Right atrium auricular region (tissue), 2 donors: ENCODE measurements around the gene MTUS2. TPM values are rescaled to one million over a fixed set of nuclear protein-coding genes. Genes with fewer than 3 reads are reported as not detected.

Source experiments
- DNase-seq: peaks from one replicate; pipeline ENCODE4 v3.0.0-alpha.2; 2019; ENCODE audit warnings: low spot score
- H3K27ac ChIP-seq, 2 donors: fragments of 200-600 bp; sonication (generic); 1 replicate in 1 of 2; 2 replicates in 1 of 2; pipeline ENCODE4 v1.5.1; 2016 to 2019
- H3K27me3 ChIP-seq, 2 donors: fragments of 200-600 bp; sonication (generic); one replicate each; pipeline versions ENCODE4 v1.5.1 to v1.6.0; 2017 to 2019
- H3K36me3 ChIP-seq: fragments of 200-600 bp; sonication (generic); one replicate; pipeline ENCODE4 v1.5.1; 2016
- H3K4me1 ChIP-seq, 2 donors: fragments of 200-600 bp; sonication (generic); one replicate each; pipeline versions ENCODE4 v1.5.1 to v1.6.0; 2017 to 2019
- H3K4me3 ChIP-seq, 2 donors: fragments of 200-600 bp; sonication (generic); 1 replicate in 1 of 2; 2 replicates in 1 of 2; pipeline ENCODE4 v1.5.1; 2017 to 2019; ENCODE audit warnings: mild to moderate bottlenecking in 1 of 2, moderate library complexity in 1 of 2
- H3K9me3 ChIP-seq, 2 donors: fragments of 200-600 bp; sonication (generic); one replicate each; pipeline ENCODE4 v1.5.1; 2019
- total RNA-seq, 2 donors: library from RNA; depleted of rRNA; stranded (reverse); fragments of >200 nt; gene quantifications; one replicate each; pipeline ENCODE4 v1.1.0, GENCODE V29; 2016
- TF ChIP-seq, protein P1 (sequence below), 2 donors: fragments of 200-600 bp; sonication (generic); IDR thresholded peaks; one replicate each; pipeline ENCODE4 v1.5.1; 2019; ENCODE audit warnings: antibody characterized with exemption in 2 of 2

Gene MTUS2
- total RNA-seq, 2 donors from 2014 or later = 34.6 to 142 TPM

DNA sequence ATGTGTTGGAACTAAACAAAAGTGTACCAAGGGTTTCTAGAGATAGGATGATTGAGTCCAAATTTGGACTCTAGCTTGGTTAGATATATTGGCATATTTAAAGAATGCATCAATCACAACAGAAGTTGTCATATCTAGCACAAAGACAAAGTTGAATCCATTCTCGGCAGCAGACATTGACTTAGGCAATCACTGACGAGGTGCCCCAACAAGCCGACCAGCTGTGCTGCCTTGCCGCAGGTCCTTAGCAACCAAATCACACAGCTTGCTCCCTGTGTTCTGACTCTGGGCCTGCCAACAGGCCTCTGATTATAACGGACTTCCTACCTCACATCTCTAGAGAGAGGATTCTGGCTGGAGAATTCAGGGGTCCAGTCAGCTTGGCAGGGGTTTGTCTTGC lies 208.7 kb downstream of the MTUS2 start:
- TF ChIP-seq, protein P1, sequence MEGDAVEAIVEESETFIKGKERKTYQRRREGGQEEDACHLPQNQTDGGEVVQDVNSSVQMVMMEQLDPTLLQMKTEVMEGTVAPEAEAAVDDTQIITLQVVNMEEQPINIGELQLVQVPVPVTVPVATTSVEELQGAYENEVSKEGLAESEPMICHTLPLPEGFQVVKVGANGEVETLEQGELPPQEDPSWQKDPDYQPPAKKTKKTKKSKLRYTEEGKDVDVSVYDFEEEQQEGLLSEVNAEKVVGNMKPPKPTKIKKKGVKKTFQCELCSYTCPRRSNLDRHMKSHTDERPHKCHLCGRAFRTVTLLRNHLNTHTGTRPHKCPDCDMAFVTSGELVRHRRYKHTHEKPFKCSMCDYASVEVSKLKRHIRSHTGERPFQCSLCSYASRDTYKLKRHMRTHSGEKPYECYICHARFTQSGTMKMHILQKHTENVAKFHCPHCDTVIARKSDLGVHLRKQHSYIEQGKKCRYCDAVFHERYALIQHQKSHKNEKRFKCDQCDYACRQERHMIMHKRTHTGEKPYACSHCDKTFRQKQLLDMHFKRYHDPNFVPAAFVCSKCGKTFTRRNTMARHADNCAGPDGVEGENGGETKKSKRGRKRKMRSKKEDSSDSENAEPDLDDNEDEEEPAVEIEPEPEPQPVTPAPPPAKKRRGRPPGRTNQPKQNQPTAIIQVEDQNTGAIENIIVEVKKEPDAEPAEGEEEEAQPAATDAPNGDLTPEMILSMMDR (IDR thresholded peaks at IDR 0.05) = no peak
- Histone ChIP-seq H3K27me3 (no peaks in the 10 kb centered on the region), H3K27ac (no peak overlapping the region), H3K4me1 (no peaks in the 10 kb centered on the region), H3K4me3 (no peak overlapping the region), H3K9me3 (no peaks in the 10 kb centered on the region), H3K36me3 (peaks cover 4% of the 10 kb centered on the region)
- no peak for DNase-seq

DNA sequence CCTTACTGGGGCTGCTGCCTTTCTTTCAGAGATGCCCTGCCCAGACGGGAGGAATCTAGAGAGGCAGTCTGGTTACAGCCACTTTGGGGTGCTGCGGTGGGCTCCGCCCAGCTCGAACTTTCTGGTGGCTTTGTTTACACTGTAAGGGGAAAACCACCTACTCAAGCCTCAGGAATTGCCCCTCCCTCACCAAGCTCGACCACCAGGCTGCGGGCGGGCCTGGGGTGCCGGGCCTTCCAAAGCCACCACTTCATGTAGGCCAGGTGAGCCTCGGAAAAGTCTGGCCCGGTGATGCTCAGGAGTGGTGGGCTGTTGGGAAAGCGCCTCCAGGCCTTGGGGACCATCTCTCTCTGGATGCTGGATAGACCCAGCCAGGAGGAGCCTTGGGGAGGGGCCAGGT lies 218.6 kb downstream of the MTUS2 start:
- Histone ChIP-seq H3K27me3 (no peaks in the 10 kb centered on the region), H3K36me3 (no peaks in the 10 kb centered on the region), H3K4me3 (no peak overlapping the region), H3K27ac (no peak overlapping the region), H3K4me1 (no peaks in the 10 kb centered on the region), H3K9me3 (no peaks in the 10 kb centered on the region)
- TF ChIP-seq, protein P1 (IDR thresholded peaks at IDR 0.05) = no peak
- DNase-seq = no peak

DNA sequence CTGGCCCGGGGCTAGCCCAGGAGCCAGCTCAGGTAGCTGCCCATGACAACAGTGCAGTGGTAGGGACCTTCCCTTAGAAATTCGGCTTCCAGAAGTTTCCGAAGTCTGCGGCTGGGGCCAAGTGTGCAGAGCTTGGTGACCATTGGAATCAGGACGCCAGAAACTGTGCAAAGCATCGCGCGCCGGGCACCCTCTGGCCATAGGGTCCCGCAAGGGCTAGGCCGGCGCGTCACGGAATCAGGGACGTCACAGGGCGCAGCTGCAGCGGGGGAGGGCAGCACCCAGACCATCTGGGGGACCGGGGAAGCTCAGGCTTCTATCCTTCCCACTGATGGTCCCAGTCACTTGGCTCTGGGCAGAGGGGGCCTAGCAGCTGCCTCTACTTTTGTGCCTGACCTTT lies 219.1 kb downstream of the MTUS2 start:
- no peak for DNase-seq
- no peaks in the 10 kb centered on the region for H3K27me3 ChIP-seq
- TF ChIP-seq, protein P1 (IDR thresholded peaks at IDR 0.05) = no peak

DNA sequence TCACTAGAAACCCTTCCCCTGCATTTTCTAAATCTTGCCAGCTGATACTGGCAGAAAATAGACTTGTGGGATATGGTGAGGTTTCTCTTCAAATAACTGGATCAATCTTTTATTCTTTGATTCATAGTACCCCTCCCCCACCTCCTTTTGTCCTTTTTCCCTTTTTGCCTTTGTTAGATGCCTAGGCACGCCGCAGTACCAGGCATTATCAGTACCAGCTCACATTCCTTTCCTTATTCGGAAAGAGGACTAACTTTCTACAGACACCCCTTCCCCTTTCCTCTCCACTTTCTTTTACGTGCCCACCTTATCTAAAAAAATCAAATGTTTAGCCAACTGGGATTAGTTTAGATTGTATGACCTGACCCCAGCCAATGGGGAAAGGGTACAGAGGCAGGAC lies 226.4 kb downstream of the MTUS2 start:
- H3K27ac ChIP-seq = no peak overlapping the region
- TF ChIP-seq, protein P1 (IDR thresholded peaks at IDR 0.05) = no peak
- no peaks in the 10 kb centered on the region for H3K36me3 ChIP-seq
- DNase-seq = no peak
- no peaks in the 10 kb centered on the region for H3K4me1 ChIP-seq
- no peaks in the 10 kb centered on the region for H3K27me3 ChIP-seq
- H3K9me3 ChIP-seq = peaks cover 0 to 12% of the 10 kb centered on the region in 2 donors
- no peak overlapping the region for H3K4me3 ChIP-seq

More for the DNA sequence above, 219.1 kb downstream of the MTUS2 start:
- H3K9me3 ChIP-seq = peaks cover 0 to under 1% of the 10 kb centered on the region in 2 donors
- no peak overlapping the region for H3K4me3 ChIP-seq
- H3K27ac ChIP-seq = no peak overlapping the region
- H3K36me3 ChIP-seq = no peaks in the 10 kb centered on the region
- no peaks in the 10 kb centered on the region for H3K4me1 ChIP-seq

DNA sequence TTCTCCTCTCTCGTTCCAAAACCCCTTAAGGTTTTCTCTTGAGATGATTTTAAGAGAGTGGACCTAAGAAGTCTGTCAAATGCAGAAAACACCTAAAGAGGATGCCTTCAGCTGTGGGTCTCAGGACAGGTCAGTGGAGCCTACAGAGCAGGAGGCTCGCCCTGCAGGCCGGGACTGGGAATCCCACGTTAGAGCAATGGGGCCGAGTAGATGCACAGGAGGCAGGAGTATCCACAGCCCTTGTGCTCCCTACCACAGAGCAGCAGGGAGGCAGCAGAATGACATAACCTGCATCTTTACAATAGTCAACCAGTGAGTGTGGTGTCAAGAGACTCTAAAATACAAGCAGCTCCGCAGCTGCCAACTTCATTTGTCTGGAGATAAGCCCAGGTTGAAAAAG lies 229.4 kb downstream of the MTUS2 start:
- TF ChIP-seq, protein P1 (IDR thresholded peaks at IDR 0.05) = no peak
- Histone ChIP-seq H3K4me3 (no peak overlapping the region), H3K9me3 (peaks cover 0 to 8% of the 10 kb centered on the region in 2 donors), H3K36me3 (no peaks in the 10 kb centered on the region), H3K27me3 (no peaks in the 10 kb centered on the region), H3K4me1 (no peaks in the 10 kb centered on the region), H3K27ac (no peak overlapping the region)
- DNase-seq = no peak

DNA sequence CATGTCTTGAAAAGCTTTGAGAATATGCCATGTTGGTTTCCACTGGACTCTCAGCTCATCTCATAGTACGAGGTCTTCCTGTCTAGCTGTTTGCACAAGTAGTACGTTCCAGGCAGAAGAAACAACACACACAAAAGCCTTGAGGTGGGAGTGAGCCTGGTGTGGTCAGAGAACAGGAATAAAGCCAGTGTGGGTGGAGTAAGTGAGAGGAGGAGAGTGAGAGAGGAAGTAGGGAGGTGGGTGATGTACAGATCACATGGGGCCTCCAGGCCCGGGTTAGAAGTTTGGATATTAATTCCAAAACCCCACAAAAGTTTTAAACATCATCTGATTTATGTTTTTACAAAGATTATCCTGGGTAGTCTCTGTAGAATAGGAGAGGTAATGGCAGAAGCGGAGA lies 230.6 kb downstream of the MTUS2 start:
- no peaks in the 10 kb centered on the region for H3K27me3 ChIP-seq
- H3K27ac ChIP-seq = no peak overlapping the region
- no peak overlapping the region for H3K4me3 ChIP-seq
- TF ChIP-seq, protein P1 (IDR thresholded peaks at IDR 0.05) = no peak
- H3K9me3 ChIP-seq = no peaks in the 10 kb centered on the region
- H3K36me3 ChIP-seq = no peaks in the 10 kb centered on the region
- no peak for DNase-seq
- no peaks in the 10 kb centered on the region for H3K4me1 ChIP-seq
